K562 (cell line): ENCODE results near the gene WDR49. TPM values are rescaled to one million over a fixed set of nuclear protein-coding genes. Genes with fewer than 3 reads are reported as not detected.

Experiments
- ATAC-seq: fragments of 200-7000 bp; cut with Tn5 transposase; 3 replicates; pipeline ENCODE4 v1.9.1; 2020; ENCODE audit warnings: moderate library complexity
- BruUV-seq: library from RNA; stranded (reverse); fragments of 400-500 nt; replicated peaks from 2 replicates; lab custom pipeline; 2021; lab: Mats Ljungman, UMichigan
- CTCF ChIA-PET: fragments of 300-600 bp; formaldehyde crosslinking; extraction: SDS; loops from one replicate; lab custom pipeline; 2021; ENCODE audit warnings: low intra/inter-chr PET ratio; lab: Yijun Ruan, JAX
- POLR2A ChIA-PET: fragments of 300-600, 350-650 bp; sonication (Branson Sonifier 250); formaldehyde crosslinking; extraction: SDS; loops from one replicate; lab custom pipeline; 2021; ENCODE audit warnings: antibody characterized with exemption, inconsistent platforms; lab: Yijun Ruan, JAX
- DNase-seq, 4 experiments: peaks; one replicate each; pipeline versions ENCODE4 v3.0.0 to v3.0.0-alpha.2; 2011 to 2018; ENCODE audit warnings: low spot score in 3 of 4, mixed read lengths in 3 of 4; ENCODE audit errors: extremely low read depth in 1 of 4
- FAIRE-seq: peaks from 2 replicates; lab custom pipeline; 2011; peaks lifted over from hg19 to GRCh38; lab: Jason Lieb, UNC
- H2AFZ ChIP-seq: 2 replicates; pipeline ENCODE4 v1.6.0; 2011; ENCODE audit warnings: low read depth, low read length, control low read depth, inconsistent platforms
- H3K27ac ChIP-seq: fragments of 200-600 bp; 3 replicates; pipeline ENCODE4 v1.8.0; 2011; ENCODE audit warnings: low read depth, mild to moderate bottlenecking, control low read depth, inconsistent platforms, low read length, moderate library complexity, mixed read lengths; ENCODE audit errors: extremely low read depth
- H3K27me3 ChIP-seq, 2 experiments: fragments of 300-600 bp in 1 of 2; 2 replicates in 1 of 2; 3 replicates in 1 of 2; pipeline versions ENCODE4 v1.6.0 to v1.8.0; 2011; ENCODE audit warnings: inconsistent platforms in 2 of 2, low read length in 2 of 2, mild to moderate bottlenecking in 1 of 2, mixed read lengths in 1 of 2, moderate library complexity in 1 of 2; ENCODE audit not compliant: control insufficient read depth in 2 of 2, insufficient read depth in 2 of 2
- H3K36me3 ChIP-seq: fragments of 300-600 bp; 3 replicates; pipeline ENCODE4 v1.8.0; 2011; ENCODE audit warnings: mild to moderate bottlenecking, low read length, inconsistent platforms; ENCODE audit not compliant: control insufficient read depth, insufficient read depth
- H3K4me1 ChIP-seq, 2 experiments: fragments of 200-600 bp in 1 of 2; replicated peaks in 1 of 2; 2 replicates in 1 of 2; 3 replicates in 1 of 2; pipeline versions ENCODE4 v1.5.1 to v1.8.0; 2011; ENCODE audit warnings: inconsistent platforms in 2 of 2, low read length in 2 of 2, mild to moderate bottlenecking in 1 of 2, mixed read lengths in 1 of 2, moderate library complexity in 1 of 2; ENCODE audit not compliant: control insufficient read depth in 2 of 2, insufficient read depth in 2 of 2
- H3K4me2 ChIP-seq: 2 replicates; pipeline ENCODE4 v1.6.1; 2011; ENCODE audit warnings: low read length, control low read depth, inconsistent platforms, mixed read lengths; ENCODE audit not compliant: insufficient read depth
- H3K4me3 ChIP-seq: fragments of 200-600 bp; sonication (generic), shearing (Covaris generic); 2 replicates; pipeline ENCODE4 v1.5.1; 2016; ENCODE audit warnings: control low read depth, inconsistent platforms
- H3K79me2 ChIP-seq: fragments of 200-600 bp; 3 replicates; pipeline ENCODE4 v1.8.0; 2011; ENCODE audit warnings: low read length, inconsistent platforms; ENCODE audit not compliant: control insufficient read depth, insufficient read depth
- H3K9ac ChIP-seq, 2 experiments: 2 replicates each; pipeline versions ENCODE4 v1.6.0 to v1.6.1; 2011; ENCODE audit warnings: low read depth in 2 of 2, low read length in 2 of 2, control low read depth in 1 of 2, inconsistent platforms in 1 of 2, mild to moderate bottlenecking in 1 of 2, mixed read lengths in 1 of 2; ENCODE audit not compliant: insufficient read depth in 1 of 2
- H3K9me1 ChIP-seq: one replicate; pipeline ENCODE4 v1.6.0; 2011; ENCODE audit warnings: inconsistent platforms, mild to moderate bottlenecking, low read length, moderate library complexity; ENCODE audit not compliant: control insufficient read depth, insufficient read depth
- H3K9me3 ChIP-seq: replicated peaks from 2 replicates; pipeline ENCODE4 v1.5.1; 2011; ENCODE audit warnings: low read depth, low read length, inconsistent platforms; ENCODE audit not compliant: control insufficient read depth, insufficient read depth
- H4K20me1 ChIP-seq: replicated peaks from 2 replicates; pipeline ENCODE4 v1.6.1; 2011; ENCODE audit warnings: low read length, inconsistent platforms, mixed read lengths; ENCODE audit not compliant: control insufficient read depth, insufficient read depth
- HDAC2 ChIP-seq: fragments of 450-650 bp; IDR thresholded peaks from 2 replicates; pipeline ENCODE4 v1.6.1; 2016; ENCODE audit warnings: mild to moderate bottlenecking
- MYBL2 ChIP-seq, 2 experiments: fragments of 450-650 bp in 1 of 2; sonication (generic) in 1 of 2; formaldehyde crosslinking in 1 of 2; IDR thresholded peaks; 2 replicates each; pipeline versions ENCODE4 v1.6.1 to v1.8.1; 2017 to 2022; ENCODE audit warnings: borderline replicate concordance in 1 of 2, inconsistent platforms in 1 of 2, low read depth in 1 of 2, mild to moderate bottlenecking in 1 of 2, missing genetic modification reagents in 1 of 2, moderate library complexity in 1 of 2
- SFPQ ChIP-seq: fragments of 200-400 bp; formaldehyde crosslinking; IDR thresholded peaks from 2 replicates; pipeline ENCODE4 v1.6.1; 2017; ENCODE audit warnings: mild to moderate bottlenecking, low read depth, low read length, moderate library complexity
- USF1 ChIP-seq: sonication (generic); formaldehyde crosslinking; IDR thresholded peaks from 2 replicates; pipeline ENCODE4 v1.9.0; 2022; ENCODE audit warnings: mild to moderate bottlenecking, missing genetic modification reagents
- WGBS: fragments of 100-300 bp; shearing (Covaris generic); methylation state at CpG from one replicate; pipeline ENCODE4 v1.1.6; 2016; ENCODE audit warnings: low coverage, mixed read lengths; ENCODE audit not compliant: insufficient coverage; ENCODE audit errors: missing lambda C conversion rate; 5-methylcytosine and 5-hydroxymethylcytosine counted together
- in situ Hi-C: fragments of 300-500 bp; cut with MboI; formaldehyde crosslinking; loops from 4 replicates; pipeline ENCODE4 v1.15.0; 2018; ENCODE audit warnings: inconsistent platforms, mixed read lengths
- intact Hi-C: fragments of 100-400 bp; cut with micrococcal nuclease; formaldehyde crosslinking; loops from 2 replicates; pipeline ENCODE4 v1.14.2; 2022
- polyA plus RNA-seq, 8 experiments: library from polyadenylated mRNA; depleted of rRNA in 4 of 8; stranded (reverse) in 5 of 8; unstranded in 3 of 8; fragments of >200 nt; fragmentation: Nextera tagmentation in 2 of 8; fragmentation: Illumina TruSeq in 1 of 8; extraction: Ambion mirVana in 2 of 8; extraction: Trizol in 1 of 8; gene quantifications; 2 replicates each; pipeline versions ENCODE4 v1.2.1 to v1.2.3, GENCODE V29; 2011 to 2014; ENCODE audit warnings: inconsistent platforms in 1 of 8, missing spikeins in 1 of 8
- total RNA-seq, 7 experiments: library from RNA; depleted of rRNA in 6 of 7; stranded (reverse); fragments of >200 nt in 6 of 7; fragmentation: Illumina TruSeq in 2 of 7; extraction: Trizol in 2 of 7; gene quantifications; 2 replicates each; pipeline versions ENCODE4 v1.2.1 to v1.2.3, GENCODE V29; 2011 to 2021; ENCODE audit warnings: low replicate concordance in 1 of 7

The WDR49 gene
- total and polyA plus RNA-seq, 9 of the 15 experiments (the other 6 are each of a cell fraction or from before 2014, with no cell fraction given) = not detected

- TF ChIP-seq SFPQ (no peak), MYBL2 (IDR thresholded peaks at IDR 0.05; ENCODE audit: low read depth) (no peak), MYBL2 (CRISPR knock-in tag; IDR thresholded peaks at IDR 0.05; ENCODE audit: borderline replicate concordance) (no peak), USF1 (CRISPR knock-in tag) (no peak)
These were observed 133.3 kb downstream of the WDR49 start (continued) for GRCh38 chr3:167520266-167521005.

- Histone ChIP-seq H3K27me3 (no peaks in the 10 kb centered on the region), H3K9me3 (no peaks in the 10 kb centered on the region), H3K4me2 (no peak overlapping the region), H4K20me1 (no peaks in the 10 kb centered on the region), H3K36me3 (no peaks in the 10 kb centered on the region), H3K79me2 (no peaks in the 10 kb centered on the region), H3K4me1 (no peaks in the 10 kb centered on the region), H3K27ac (no peak overlapping the region), H2AFZ (no peak overlapping the region), H3K9ac (no peak overlapping the region), H3K4me3 (no peak overlapping the region), H3K9me1 (no peaks in the 10 kb centered on the region)
- no peak for ATAC-seq
- POLR2A ChIA-PET = no interaction called here
- intact Hi-C loops (no loop called here), in situ Hi-C loops (no loop called here)
- no TSS peak for BruUV-seq
- CTCF ChIA-PET = no interaction called here
- TF ChIP-seq HDAC2 = no peak
- no peak for DNase-seq
- FAIRE-seq = no peak
- WGBS = 0% methylated on average over 1 of the region's 1 CpG
These were observed 145.8 kb downstream of the WDR49 start for GRCh38 chr3:167507954-167508353.
